ENCODE data around the gene CEACAM8.

The CEACAM8 gene

DNA sequence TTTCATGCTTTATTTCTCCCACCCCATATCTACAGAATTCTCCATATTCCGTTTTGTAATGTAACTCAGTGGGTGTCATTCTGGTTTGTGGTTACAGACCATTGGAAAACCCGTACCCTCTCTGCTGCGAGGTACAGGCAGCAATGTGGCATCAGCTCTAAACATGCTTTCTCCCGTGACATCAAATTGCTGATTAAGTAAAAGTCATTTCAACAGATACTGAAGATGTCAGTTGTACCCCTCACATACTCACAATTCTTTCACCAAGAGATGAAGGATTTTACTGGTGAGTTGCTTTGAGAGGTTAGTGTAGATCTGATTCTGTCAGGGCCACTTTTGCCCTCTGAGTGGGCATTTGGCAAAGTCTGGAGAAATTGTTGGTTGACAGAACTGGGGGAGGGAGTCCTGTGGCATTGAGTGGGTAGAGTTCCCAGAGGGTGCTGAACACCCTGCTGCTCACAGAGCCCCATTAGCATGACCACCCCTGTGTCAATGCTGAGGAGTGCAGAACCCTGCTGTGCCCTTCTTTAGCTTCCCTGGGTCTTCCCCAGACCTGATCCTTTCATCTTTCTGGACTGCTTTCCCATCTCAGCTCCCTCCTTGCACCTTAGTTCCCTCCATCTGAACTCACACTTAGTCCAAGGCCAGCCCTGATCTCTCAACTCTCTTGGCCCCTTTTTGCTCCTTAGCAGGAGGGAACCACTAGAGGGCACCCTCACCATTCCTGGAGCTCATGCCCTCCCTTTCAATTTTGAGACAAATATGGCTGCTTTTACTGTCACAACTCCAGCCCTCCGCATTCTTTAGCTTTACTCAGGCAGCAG lies 39.9 kb upstream of the CEACAM8 start:
- Histone ChIP-seq H3F3A (ENCODE audit: insufficient read depth) (no peaks in the 10 kb centered on the region), H3K27ac (ENCODE audit: low read depth, low read length) (no peak overlapping the region), H3K36me3 (ENCODE audit: low read length) (no peaks in the 10 kb centered on the region), H4K20me1 (ENCODE audit: low read depth, low read length) (no peaks in the 10 kb centered on the region), H2AFZ (ENCODE audit: low read depth, low read length, severe bottlenecking) (no peak overlapping the region), H3K4me3 (ENCODE audit: insufficient read depth, low read length, poor library complexity, severe bottlenecking) (no peak overlapping the region), H3K4me2 (ENCODE audit: low read depth, low read length, poor library complexity, severe bottlenecking) (no peak overlapping the region), H3K9me2 (replicated peaks; ENCODE audit: insufficient read depth, low read length) (no peaks in the 10 kb centered on the region), H3K9ac (ENCODE audit: low read length) (no peak overlapping the region), H3K9me3 (ENCODE audit: insufficient read depth, low read length) (no peaks in the 10 kb centered on the region), H3K79me2 (ENCODE audit: insufficient read depth, low read length) (no peaks in the 10 kb centered on the region), H3K27me3 (ENCODE audit: low read length) (no peaks in the 10 kb centered on the region)
- no peak for TF ChIP-seq EZH2phosphoT487 (conservative IDR thresholded peaks at IDR 0.05; ENCODE audit: low read length)
- TF ChIP-seq, protein P1, sequence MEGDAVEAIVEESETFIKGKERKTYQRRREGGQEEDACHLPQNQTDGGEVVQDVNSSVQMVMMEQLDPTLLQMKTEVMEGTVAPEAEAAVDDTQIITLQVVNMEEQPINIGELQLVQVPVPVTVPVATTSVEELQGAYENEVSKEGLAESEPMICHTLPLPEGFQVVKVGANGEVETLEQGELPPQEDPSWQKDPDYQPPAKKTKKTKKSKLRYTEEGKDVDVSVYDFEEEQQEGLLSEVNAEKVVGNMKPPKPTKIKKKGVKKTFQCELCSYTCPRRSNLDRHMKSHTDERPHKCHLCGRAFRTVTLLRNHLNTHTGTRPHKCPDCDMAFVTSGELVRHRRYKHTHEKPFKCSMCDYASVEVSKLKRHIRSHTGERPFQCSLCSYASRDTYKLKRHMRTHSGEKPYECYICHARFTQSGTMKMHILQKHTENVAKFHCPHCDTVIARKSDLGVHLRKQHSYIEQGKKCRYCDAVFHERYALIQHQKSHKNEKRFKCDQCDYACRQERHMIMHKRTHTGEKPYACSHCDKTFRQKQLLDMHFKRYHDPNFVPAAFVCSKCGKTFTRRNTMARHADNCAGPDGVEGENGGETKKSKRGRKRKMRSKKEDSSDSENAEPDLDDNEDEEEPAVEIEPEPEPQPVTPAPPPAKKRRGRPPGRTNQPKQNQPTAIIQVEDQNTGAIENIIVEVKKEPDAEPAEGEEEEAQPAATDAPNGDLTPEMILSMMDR (IDR thresholded peaks at IDR 0.05; ENCODE audit: insufficient read depth, low read length, poor library complexity, severe bottlenecking), result peak; percentile 86

GRCh38 chr19:42629191-42629590 lies 34.5 kb upstream of the CEACAM8 start:
- no peaks in the 10 kb centered on the region for H3K79me2 ChIP-seq (ENCODE audit: insufficient read depth, low read length)
- no peak for TF ChIP-seq EZH2phosphoT487 (conservative IDR thresholded peaks at IDR 0.05; ENCODE audit: low read length)
- H3K9me3 ChIP-seq (ENCODE audit: insufficient read depth, low read length), result no peaks in the 10 kb centered on the region
- H3F3A ChIP-seq (ENCODE audit: insufficient read depth), result no peaks in the 10 kb centered on the region
- no peak overlapping the region for H3K4me2 ChIP-seq (ENCODE audit: low read depth, low read length, poor library complexity, severe bottlenecking)
- no peak overlapping the region for H2AFZ ChIP-seq (ENCODE audit: low read depth, low read length, severe bottlenecking)
- no peaks in the 10 kb centered on the region for H3K27me3 ChIP-seq (ENCODE audit: low read length)
- no peak overlapping the region for H3K9ac ChIP-seq (ENCODE audit: low read length)
- no peaks in the 10 kb centered on the region for H3K9me2 ChIP-seq (replicated peaks; ENCODE audit: insufficient read depth, low read length)
- no peaks in the 10 kb centered on the region for H4K20me1 ChIP-seq (ENCODE audit: low read depth, low read length)
- H3K4me3 ChIP-seq (ENCODE audit: insufficient read depth, low read length, poor library complexity, severe bottlenecking), result no peak overlapping the region
- no peaks in the 10 kb centered on the region for H3K36me3 ChIP-seq (ENCODE audit: low read length)
- H3K27ac ChIP-seq (ENCODE audit: low read depth, low read length), result no peak overlapping the region

DNA sequence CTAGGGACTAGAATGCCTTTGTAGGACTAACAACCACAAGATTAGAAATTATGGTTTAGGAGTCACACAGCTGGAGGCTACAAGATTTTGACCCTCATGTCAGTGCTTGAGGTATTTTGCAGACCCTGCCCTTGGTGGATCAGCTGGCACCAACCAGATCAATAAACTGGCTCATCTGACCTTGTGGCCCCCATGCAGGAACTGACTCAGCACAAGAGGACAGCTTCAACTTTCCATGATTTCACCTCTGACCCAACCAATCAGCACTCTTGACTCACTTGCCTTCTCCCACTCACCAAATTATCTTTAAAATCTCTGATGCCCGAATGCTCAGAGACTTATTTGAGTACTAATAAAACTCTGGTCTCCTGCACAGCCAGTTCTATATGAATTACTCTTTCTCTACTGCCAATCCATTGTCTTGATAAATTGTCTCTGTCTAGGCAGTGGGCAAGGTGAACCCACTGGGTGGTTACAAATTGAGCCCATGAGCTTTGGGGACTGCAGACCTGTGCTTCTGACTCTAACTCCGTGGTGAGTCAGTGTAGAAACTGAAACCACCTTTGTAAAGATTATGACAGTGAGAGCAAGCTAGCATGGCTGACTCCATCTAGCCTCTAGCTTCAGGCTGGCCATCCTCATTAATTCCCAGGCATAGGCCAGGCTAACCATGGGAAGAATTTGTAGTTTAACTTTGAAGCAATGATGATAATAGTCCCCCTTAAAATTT lies 33.9 kb upstream of the CEACAM8 start:
- H3K27me3 ChIP-seq (ENCODE audit: low read length), result no peaks in the 10 kb centered on the region
- no peak overlapping the region for H3K9ac ChIP-seq (ENCODE audit: low read length)
- no peak overlapping the region for H3K4me2 ChIP-seq (ENCODE audit: low read depth, low read length, poor library complexity, severe bottlenecking)
- no peaks in the 10 kb centered on the region for H3F3A ChIP-seq (ENCODE audit: insufficient read depth)
- no peaks in the 10 kb centered on the region for H3K9me3 ChIP-seq (ENCODE audit: insufficient read depth, low read length)
- H4K20me1 ChIP-seq (ENCODE audit: low read depth, low read length), result no peaks in the 10 kb centered on the region
- no peak overlapping the region for H2AFZ ChIP-seq (ENCODE audit: low read depth, low read length, severe bottlenecking)
- no peak for TF ChIP-seq EZH2phosphoT487 (conservative IDR thresholded peaks at IDR 0.05; ENCODE audit: low read length)
- TF ChIP-seq, protein P1 (IDR thresholded peaks at IDR 0.05; ENCODE audit: insufficient read depth, low read length, poor library complexity, severe bottlenecking), result no peak
- no peaks in the 10 kb centered on the region for H3K79me2 ChIP-seq (ENCODE audit: insufficient read depth, low read length)
- H3K4me3 ChIP-seq (ENCODE audit: insufficient read depth, low read length, poor library complexity, severe bottlenecking), result no peak overlapping the region
- H3K27ac ChIP-seq (ENCODE audit: low read depth, low read length), result no peak overlapping the region
- H3K36me3 ChIP-seq (ENCODE audit: low read length), result no peaks in the 10 kb centered on the region
- H3K9me2 ChIP-seq (replicated peaks; ENCODE audit: insufficient read depth, low read length), result no peaks in the 10 kb centered on the region

GRCh38 chr19:42627916-42628315 lies 33.2 kb upstream of the CEACAM8 start:
- no peak overlapping the region for H3K4me2 ChIP-seq (ENCODE audit: low read depth, low read length, poor library complexity, severe bottlenecking)
- no peaks in the 10 kb centered on the region for H4K20me1 ChIP-seq (ENCODE audit: low read depth, low read length)
- no peak overlapping the region for H3K27ac ChIP-seq (ENCODE audit: low read depth, low read length)
- no peak overlapping the region for H3K4me3 ChIP-seq (ENCODE audit: insufficient read depth, low read length, poor library complexity, severe bottlenecking)
- H3K36me3 ChIP-seq (ENCODE audit: low read length), result no peaks in the 10 kb centered on the region
- no peak overlapping the region for H3K9ac ChIP-seq (ENCODE audit: low read length)
- no peaks in the 10 kb centered on the region for H3K79me2 ChIP-seq (ENCODE audit: insufficient read depth, low read length)
- no peaks in the 10 kb centered on the region for H3K9me2 ChIP-seq (replicated peaks; ENCODE audit: insufficient read depth, low read length)
- TF ChIP-seq, protein P1 (IDR thresholded peaks at IDR 0.05; ENCODE audit: insufficient read depth, low read length, poor library complexity, severe bottlenecking), result no peak
- TF ChIP-seq EZH2phosphoT487 (conservative IDR thresholded peaks at IDR 0.05; ENCODE audit: low read length), result no peak
- no peak overlapping the region for H2AFZ ChIP-seq (ENCODE audit: low read depth, low read length, severe bottlenecking)
- H3K9me3 ChIP-seq (ENCODE audit: insufficient read depth, low read length), result no peaks in the 10 kb centered on the region
- H3F3A ChIP-seq (ENCODE audit: insufficient read depth), result no peaks in the 10 kb centered on the region
- no peaks in the 10 kb centered on the region for H3K27me3 ChIP-seq (ENCODE audit: low read length)

Measured in SU-DHL-6 (cell line).